Stimulated activated CD4-positive, alpha-beta T cell treated with anti-CD3 and anti-CD28 coated beads, Interleukin-2, amount 100 ng/mL, for 48 hours (primary cell): ENCODE results near the gene GAB1.

ENCODE experiments used
- DNase-seq, 2 donors: peaks; one replicate each; pipeline ENCODE4 v3.0.0-alpha.2; 2020

Gene GAB1

DNA sequence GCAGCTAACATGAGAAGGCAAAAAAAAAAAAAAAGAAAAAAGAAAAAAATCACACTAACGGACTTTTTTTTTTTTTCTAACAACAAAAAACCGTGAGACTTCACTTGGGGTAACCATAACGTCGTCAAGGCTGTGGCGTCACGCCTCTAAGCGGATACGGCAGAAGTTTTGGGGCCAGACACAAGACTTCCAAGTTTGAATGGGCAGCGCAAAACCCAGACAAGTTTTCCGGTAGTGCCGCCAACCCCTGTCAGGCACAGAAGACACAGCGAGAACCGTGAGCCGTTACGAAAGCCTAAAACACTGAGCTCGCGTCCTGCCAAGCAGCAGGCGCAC is 176.3 kb downstream of the GAB1 start:
- no peak for DNase-seq

GRCh38 chr4:143513314-143514168 is 176.9 kb downstream of the GAB1 start, which contains the start of gene SMARCA5:
TSS of gene SMARCA5 (plus strand) at chr4:143513702. CDS start at chr4:143513925, 223 bp downstream.
- peak; percentile 91 to 92 for DNase-seq

DNA sequence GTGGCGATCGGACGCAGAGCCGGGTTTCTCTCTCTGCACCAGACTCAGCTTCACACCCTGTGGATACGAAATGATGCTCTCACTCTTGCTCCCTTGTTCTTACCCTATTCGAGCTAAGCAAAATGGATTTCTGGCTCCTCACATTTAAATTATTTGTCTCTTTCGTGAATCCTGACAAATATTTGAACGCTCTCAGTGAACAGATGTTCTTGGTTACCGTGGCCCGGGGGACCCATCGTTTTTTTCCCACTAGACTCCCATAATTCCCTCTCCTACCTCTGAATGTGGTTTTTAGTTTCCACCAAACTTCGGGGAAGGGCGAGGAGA is 177.5 kb downstream of the GAB1 start:
- DNase-seq: no peak

DNA sequence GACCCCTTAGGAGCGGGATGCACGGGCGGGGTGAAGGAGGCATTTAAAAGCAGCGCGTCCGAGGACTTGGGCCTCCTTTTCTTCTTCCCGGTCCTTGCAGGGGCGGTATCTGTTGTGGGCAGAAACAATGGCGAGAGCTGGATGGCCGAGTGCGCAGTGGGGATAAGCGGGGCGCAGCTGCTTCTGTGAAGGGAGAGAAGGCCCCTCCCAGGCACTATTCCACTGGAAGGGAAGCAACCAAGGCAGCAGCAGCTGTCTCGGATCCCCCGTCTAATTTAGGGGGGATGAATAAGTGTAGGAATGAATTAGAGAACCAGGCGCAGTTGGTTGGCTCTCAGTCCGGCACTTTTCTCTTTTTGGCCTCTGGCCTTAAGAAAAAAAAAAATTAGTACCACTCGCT is 177.8 kb downstream of the GAB1 start:
- peak in 1 of 2 donors; percentile 9 for DNase-seq

GRCh38 chr4:143514901-143515300 is 178.2 kb downstream of the GAB1 start:
- DNase-seq: no peak

GRCh38 chr4:143515905-143516304 is 179.2 kb downstream of the GAB1 start:
- DNase-seq: no peak

DNA sequence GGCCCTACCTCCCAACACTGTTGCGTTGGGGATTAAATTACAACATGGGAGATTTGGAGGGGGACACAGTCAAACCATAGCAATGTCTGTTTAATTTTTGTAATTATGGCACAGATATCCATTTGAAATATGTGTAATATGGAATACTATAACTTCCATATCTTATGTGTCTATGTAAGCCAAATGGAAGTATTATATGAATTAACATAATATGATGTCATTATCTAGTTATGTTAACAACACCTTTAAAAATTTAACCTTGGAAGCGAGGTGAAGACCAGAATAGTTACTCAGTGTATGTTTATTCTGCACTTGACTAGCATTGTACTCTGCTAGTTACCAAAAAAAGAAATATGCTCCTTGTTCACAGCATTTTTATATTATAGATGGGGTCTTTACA is 181.1 kb downstream of the GAB1 start:
- DNase-seq: no peak
